ENCODE measurements around the gene CPED1.

GRCh38 chr7:121266307-121266894, 277.9 kb downstream of the CPED1 start:
- TF ChIP-seq, protein P1, sequence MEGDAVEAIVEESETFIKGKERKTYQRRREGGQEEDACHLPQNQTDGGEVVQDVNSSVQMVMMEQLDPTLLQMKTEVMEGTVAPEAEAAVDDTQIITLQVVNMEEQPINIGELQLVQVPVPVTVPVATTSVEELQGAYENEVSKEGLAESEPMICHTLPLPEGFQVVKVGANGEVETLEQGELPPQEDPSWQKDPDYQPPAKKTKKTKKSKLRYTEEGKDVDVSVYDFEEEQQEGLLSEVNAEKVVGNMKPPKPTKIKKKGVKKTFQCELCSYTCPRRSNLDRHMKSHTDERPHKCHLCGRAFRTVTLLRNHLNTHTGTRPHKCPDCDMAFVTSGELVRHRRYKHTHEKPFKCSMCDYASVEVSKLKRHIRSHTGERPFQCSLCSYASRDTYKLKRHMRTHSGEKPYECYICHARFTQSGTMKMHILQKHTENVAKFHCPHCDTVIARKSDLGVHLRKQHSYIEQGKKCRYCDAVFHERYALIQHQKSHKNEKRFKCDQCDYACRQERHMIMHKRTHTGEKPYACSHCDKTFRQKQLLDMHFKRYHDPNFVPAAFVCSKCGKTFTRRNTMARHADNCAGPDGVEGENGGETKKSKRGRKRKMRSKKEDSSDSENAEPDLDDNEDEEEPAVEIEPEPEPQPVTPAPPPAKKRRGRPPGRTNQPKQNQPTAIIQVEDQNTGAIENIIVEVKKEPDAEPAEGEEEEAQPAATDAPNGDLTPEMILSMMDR (IDR thresholded peaks at IDR 0.05), result no peak
- no peak for TF ChIP-seq POLR2A (IDR thresholded peaks at IDR 0.05)

All from tibial nerve (tissue), 3 donors.